Lung (tissue), 12 donors: ENCODE results near the gene TIMM17B. TPM values are rescaled to one million over a fixed set of nuclear protein-coding genes. Genes with fewer than 3 reads are reported as not detected.
A peak's percentile ranks its signal among the peaks of the same experiment; 100 is the strongest.

ENCODE experiments used
- ATAC-seq: fragments of 200-7000 bp; cut with Tn5 transposase; one replicate; pipeline ENCODE4 v1.9.1; 2020; ENCODE audit warnings: moderate number of reproducible peaks; ENCODE audit not compliant: insufficient read depth, low FRiP score
- DNase-seq, 3 donors: peaks; one replicate each; pipeline ENCODE4 v3.0.0-alpha.2; 2013 to 2017
- H3K27ac ChIP-seq, 2 donors: one replicate each; pipeline ENCODE4 v1.5.1; 2013; ENCODE audit warnings: mild to moderate bottlenecking in 2 of 2, moderate library complexity in 2 of 2, control low read depth in 1 of 2, inconsistent platforms in 1 of 2, low read depth in 1 of 2, low read length in 1 of 2
- H3K27me3 ChIP-seq, 3 donors: one replicate each; pipeline ENCODE4 v1.5.1; 2013; ENCODE audit warnings: low read length in 2 of 3; ENCODE audit not compliant: control insufficient read depth in 3 of 3, insufficient read depth in 3 of 3
- H3K36me3 ChIP-seq, 4 donors: one replicate each; pipeline ENCODE4 v1.5.1; 2013; ENCODE audit warnings: low read length in 4 of 4, mild to moderate bottlenecking in 1 of 4, moderate library complexity in 1 of 4; ENCODE audit not compliant: control insufficient read depth in 4 of 4, insufficient read depth in 4 of 4
- H3K4me1 ChIP-seq, 5 donors: one replicate each; pipeline ENCODE4 v1.5.1; 2013; ENCODE audit warnings: low read length in 5 of 5, mild to moderate bottlenecking in 2 of 5, moderate library complexity in 1 of 5; ENCODE audit not compliant: control insufficient read depth in 5 of 5, insufficient read depth in 5 of 5
- H3K4me3 ChIP-seq: one replicate; pipeline ENCODE4 v1.5.1; 2013; ENCODE audit warnings: mild to moderate bottlenecking, control low read depth, moderate library complexity
- H3K9ac ChIP-seq, 2 donors: one replicate each; pipeline ENCODE4 v1.5.1; 2013; ENCODE audit warnings: low read length in 2 of 2, control low read depth in 1 of 2; ENCODE audit not compliant: insufficient read depth in 1 of 2
- H3K9me3 ChIP-seq, 4 donors: one replicate each; pipeline ENCODE4 v1.5.1; 2013; ENCODE audit warnings: low read length in 3 of 4, mild to moderate bottlenecking in 1 of 4, moderate library complexity in 1 of 4; ENCODE audit not compliant: control insufficient read depth in 4 of 4, insufficient read depth in 3 of 4
- WGBS, 2 donors: extraction: QIAGEN DNeasy Blood & Tissue Kit; methylation state at CpG; one replicate each; pipeline ENCODE4 v1.1.7; 2013; 5-methylcytosine and 5-hydroxymethylcytosine counted together
- polyA plus RNA-seq, 2 donors: library from polyadenylated mRNA; stranded (reverse); fragments of 200-250 nt; gene quantifications; one replicate each; pipeline ENCODE4 v1.2.1, GENCODE V29; 2013
- total RNA-seq, 2 donors: library from RNA; depleted of rRNA in 1 of 2; stranded (reverse); fragments of >200 nt in 1 of 2; gene quantifications; one replicate each; pipeline ENCODE4 v1.2.1, GENCODE V29; 2014 to 2021
- TF ChIP-seq, protein P1 (sequence below): IDR thresholded peaks from 2 replicates; pipeline ENCODE4 v1.5.1; 2012; ENCODE audit warnings: mild to moderate bottlenecking; ENCODE audit errors: control extremely low read depth, extremely low read depth
- donor health status: control.
- donor health status: control.
- donor health status: Bipolar disorder and iron deficiency.
- donor health status: healthy.
- donor health status: DM: yes; HTN: yes; CAD: no.

The TIMM17B gene
- total and polyA plus RNA-seq, 4 donors, result 21.0 to 73.4 (median 59.4) TPM

- Histone ChIP-seq H3K27me3 (no peaks in the 10 kb centered on the region), H3K4me1 (peaks cover 0 to 3% (median 2%) of the 10 kb centered on the region in 5 donors), H3K9ac (no peak overlapping the region), H3K27ac (peak overlapping the region in 1 of 2 donors; percentile 72), H3K4me3 (no peak overlapping the region), H3K9me3 (peaks cover 0 to 5% (median 0%) of the 10 kb centered on the region in 4 donors), H3K36me3 (peaks cover 0 to 11% (median 7%) of the 10 kb centered on the region in 4 donors)
- 42 to 49% methylated on average over 8 of the region's 8 CpGs for WGBS, 2 donors
- DNase-seq (no peak), ATAC-seq (no peak)
- TF ChIP-seq, protein P1, sequence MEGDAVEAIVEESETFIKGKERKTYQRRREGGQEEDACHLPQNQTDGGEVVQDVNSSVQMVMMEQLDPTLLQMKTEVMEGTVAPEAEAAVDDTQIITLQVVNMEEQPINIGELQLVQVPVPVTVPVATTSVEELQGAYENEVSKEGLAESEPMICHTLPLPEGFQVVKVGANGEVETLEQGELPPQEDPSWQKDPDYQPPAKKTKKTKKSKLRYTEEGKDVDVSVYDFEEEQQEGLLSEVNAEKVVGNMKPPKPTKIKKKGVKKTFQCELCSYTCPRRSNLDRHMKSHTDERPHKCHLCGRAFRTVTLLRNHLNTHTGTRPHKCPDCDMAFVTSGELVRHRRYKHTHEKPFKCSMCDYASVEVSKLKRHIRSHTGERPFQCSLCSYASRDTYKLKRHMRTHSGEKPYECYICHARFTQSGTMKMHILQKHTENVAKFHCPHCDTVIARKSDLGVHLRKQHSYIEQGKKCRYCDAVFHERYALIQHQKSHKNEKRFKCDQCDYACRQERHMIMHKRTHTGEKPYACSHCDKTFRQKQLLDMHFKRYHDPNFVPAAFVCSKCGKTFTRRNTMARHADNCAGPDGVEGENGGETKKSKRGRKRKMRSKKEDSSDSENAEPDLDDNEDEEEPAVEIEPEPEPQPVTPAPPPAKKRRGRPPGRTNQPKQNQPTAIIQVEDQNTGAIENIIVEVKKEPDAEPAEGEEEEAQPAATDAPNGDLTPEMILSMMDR, result no peak
These were observed 22.6 kb upstream of the TIMM17B start for GRCh38 chrX:48919947-48920717.

GRCh38 chrX:48919360-48919841 is 21.8 kb upstream of the TIMM17B start:
- TF ChIP-seq, protein P1, result no peak
- H3K36me3 ChIP-seq, result peaks cover 0 to 11% (median 6%) of the 10 kb centered on the region in 4 donors
- peaks cover 0 to 5% (median 0%) of the 10 kb centered on the region in 4 donors for H3K9me3 ChIP-seq
- peak overlapping the region in 1 of 2 donors; percentile 13 for H3K9ac ChIP-seq
- H3K4me3 ChIP-seq, result no peak overlapping the region
- no peak for ATAC-seq
- no peaks in the 10 kb centered on the region for H3K27me3 ChIP-seq
- peaks cover 0 to 3% (median 2%) of the 10 kb centered on the region in 5 donors for H3K4me1 ChIP-seq
- peak overlapping the region; percentile 72 to 75 for H3K27ac ChIP-seq
- 1 to 28% methylated on average over 15 of the region's 15 CpGs for WGBS, 2 donors
- DNase-seq, result no peak

- 0 to 30% methylated on average over 33 to 55 of the region's 55 CpGs for WGBS, 2 donors
- TF ChIP-seq, protein P1, result no peak
- Histone ChIP-seq H3K27me3 (no peaks in the 10 kb centered on the region), H3K9ac (peak within 1 kb of the TSS in 1 of 2 donors; percentile 13), H3K27ac (peak within 1 kb of the TSS; percentile 75 to 90), H3K9me3 (peaks cover 0 to 5% (median 0%) of the 10 kb centered on the region in 4 donors), H3K36me3 (peaks cover 0 to 11% (median 4%) of the 10 kb centered on the region in 4 donors), H3K4me3 (peak within 1 kb of the TSS; percentile 54), H3K4me1 (peaks cover 0 to 3% (median 2%) of the 10 kb centered on the region in 5 donors)
- peak; percentile 83 for ATAC-seq
- DNase-seq, result peak; percentile 81 to 90 (median 88)
These were observed 21.2 kb upstream of the TIMM17B start, which contains the start of gene PIM2 for GRCh38 chrX:48918643-48919340. Gene PIM2, minus strand, starts transcription at chrX:48919024. Its CDS starts 190 bp downstream, at chrX:48918834.
